ENCODE measurements around the gene KIAA0232.

DNA sequence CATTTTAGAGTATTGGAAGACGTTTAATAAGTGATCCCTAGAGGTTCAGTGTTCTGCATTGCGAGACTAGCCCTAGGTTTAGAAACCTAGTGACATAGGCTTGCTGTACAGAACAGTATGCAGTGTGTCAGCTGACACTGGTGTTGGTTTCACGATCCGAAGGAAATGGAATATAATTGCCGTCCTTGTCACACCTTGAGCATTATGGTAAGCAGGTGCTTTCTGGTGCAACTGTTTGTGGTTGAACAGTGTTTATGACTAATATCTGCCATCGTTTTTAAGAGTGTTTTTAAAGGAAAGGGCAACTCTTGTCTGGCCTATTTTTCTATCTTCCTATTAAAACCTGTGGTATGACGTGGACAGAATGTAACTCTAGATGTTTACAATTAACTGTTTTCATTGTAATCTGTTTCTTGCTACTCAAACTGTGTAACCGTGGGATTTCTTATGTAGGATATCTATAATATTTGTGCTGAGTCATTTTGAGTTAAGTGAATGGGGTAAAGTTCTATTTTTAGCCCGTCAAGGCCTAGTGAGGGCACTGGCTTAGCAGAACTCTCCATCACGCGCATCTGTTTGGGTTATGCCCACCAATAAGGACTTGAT, 73.3 kb downstream of the KIAA0232 start:
- TF ChIP-seq, protein P1, sequence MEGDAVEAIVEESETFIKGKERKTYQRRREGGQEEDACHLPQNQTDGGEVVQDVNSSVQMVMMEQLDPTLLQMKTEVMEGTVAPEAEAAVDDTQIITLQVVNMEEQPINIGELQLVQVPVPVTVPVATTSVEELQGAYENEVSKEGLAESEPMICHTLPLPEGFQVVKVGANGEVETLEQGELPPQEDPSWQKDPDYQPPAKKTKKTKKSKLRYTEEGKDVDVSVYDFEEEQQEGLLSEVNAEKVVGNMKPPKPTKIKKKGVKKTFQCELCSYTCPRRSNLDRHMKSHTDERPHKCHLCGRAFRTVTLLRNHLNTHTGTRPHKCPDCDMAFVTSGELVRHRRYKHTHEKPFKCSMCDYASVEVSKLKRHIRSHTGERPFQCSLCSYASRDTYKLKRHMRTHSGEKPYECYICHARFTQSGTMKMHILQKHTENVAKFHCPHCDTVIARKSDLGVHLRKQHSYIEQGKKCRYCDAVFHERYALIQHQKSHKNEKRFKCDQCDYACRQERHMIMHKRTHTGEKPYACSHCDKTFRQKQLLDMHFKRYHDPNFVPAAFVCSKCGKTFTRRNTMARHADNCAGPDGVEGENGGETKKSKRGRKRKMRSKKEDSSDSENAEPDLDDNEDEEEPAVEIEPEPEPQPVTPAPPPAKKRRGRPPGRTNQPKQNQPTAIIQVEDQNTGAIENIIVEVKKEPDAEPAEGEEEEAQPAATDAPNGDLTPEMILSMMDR (IDR thresholded peaks at IDR 0.05; ENCODE audit: poor library complexity): no peak
- TF ChIP-seq EZH2 (IDR thresholded peaks at IDR 0.05; ENCODE audit: borderline replicate concordance): no peak
